Testis (tissue), 2 donors: Measurements from ENCODE around the gene PARPBP.
"Not testable (repeated sequence)": the region's sequence is repeated elsewhere in the genome, so short reads cannot be mapped to it uniquely, and the experiment has no call there.

ENCODE experiments used
- POLR2A ChIP-seq: fragments of 450-650 bp; IDR thresholded peaks from one replicate; pipeline ENCODE4 v1.6.1; 2017; ENCODE audit warnings: antibody characterized with exemption, mild to moderate bottlenecking, moderate library complexity
- TF ChIP-seq, protein P1 (sequence below), 3 experiments: fragments of 450-650 bp in 2 of 3; fragments of 200-600 bp in 1 of 3; sonication (generic) in 1 of 3; IDR thresholded peaks; one replicate each; pipeline ENCODE4 v1.5.1; 2016 to 2019; ENCODE audit warnings: antibody characterized with exemption in 3 of 3, mild to moderate bottlenecking in 2 of 3, moderate library complexity in 1 of 3

DNA sequence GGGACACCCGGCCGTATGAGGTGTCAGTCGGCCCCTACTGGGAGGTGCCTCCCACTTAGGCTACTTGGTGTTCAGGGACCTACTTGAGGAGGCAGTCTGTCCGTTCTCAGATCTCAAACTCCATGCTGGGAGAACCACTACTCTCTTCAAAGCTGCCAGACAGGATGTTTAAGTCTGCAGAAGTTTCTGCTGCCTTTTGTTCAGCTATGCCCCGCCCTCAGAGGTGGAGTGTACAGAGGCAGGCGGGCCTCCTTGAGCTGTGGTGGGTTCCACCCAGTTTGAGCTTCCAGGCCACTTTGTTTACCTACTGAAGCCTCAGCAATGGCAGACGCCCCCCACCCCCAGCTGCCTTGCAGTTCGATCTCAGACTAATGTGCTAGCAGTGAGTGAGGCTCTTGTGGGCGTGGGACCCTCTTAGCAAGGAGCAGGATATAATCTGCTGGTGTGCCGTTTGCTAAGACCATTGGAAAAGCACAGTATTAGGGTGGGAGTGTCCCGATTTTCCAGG is 22.9 kb downstream of the PARPBP start:
- TF ChIP-seq, protein P1, sequence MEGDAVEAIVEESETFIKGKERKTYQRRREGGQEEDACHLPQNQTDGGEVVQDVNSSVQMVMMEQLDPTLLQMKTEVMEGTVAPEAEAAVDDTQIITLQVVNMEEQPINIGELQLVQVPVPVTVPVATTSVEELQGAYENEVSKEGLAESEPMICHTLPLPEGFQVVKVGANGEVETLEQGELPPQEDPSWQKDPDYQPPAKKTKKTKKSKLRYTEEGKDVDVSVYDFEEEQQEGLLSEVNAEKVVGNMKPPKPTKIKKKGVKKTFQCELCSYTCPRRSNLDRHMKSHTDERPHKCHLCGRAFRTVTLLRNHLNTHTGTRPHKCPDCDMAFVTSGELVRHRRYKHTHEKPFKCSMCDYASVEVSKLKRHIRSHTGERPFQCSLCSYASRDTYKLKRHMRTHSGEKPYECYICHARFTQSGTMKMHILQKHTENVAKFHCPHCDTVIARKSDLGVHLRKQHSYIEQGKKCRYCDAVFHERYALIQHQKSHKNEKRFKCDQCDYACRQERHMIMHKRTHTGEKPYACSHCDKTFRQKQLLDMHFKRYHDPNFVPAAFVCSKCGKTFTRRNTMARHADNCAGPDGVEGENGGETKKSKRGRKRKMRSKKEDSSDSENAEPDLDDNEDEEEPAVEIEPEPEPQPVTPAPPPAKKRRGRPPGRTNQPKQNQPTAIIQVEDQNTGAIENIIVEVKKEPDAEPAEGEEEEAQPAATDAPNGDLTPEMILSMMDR (IDR thresholded peaks at IDR 0.05), result not testable (repeated sequence)
- not testable (repeated sequence) for TF ChIP-seq POLR2A
